ENCODE measurements around the gene RHOD. TPM values are rescaled to one million over a fixed set of nuclear protein-coding genes. Genes with fewer than 3 reads are reported as not detected.

The RHOD gene
- total and polyA plus RNA-seq, 2 experiments from 2014 or later = 43.3 to 77.6 TPM

GRCh38 chr11:67117176-67117575 is 60.5 kb downstream of the RHOD start:
- no peaks in the 10 kb centered on the region for H3K36me3 ChIP-seq (replicated peaks; ENCODE audit: insufficient read depth, low read depth)
- no peak for DNase-seq (ENCODE audit: low spot score)
- no peaks in the 10 kb centered on the region for H3K27me3 ChIP-seq
- H3K4me1 ChIP-seq (ENCODE audit: insufficient read depth) = peaks cover 8% of the 10 kb centered on the region
- no peak for TF ChIP-seq CTCF (IDR thresholded peaks at IDR 0.05; ENCODE audit: poor library complexity)
- TF ChIP-seq EZH2 (IDR thresholded peaks at IDR 0.05; ENCODE audit: borderline replicate concordance) = no peak
- no peak for TF ChIP-seq EZH2phosphoT487 (IDR thresholded peaks at IDR 0.05; ENCODE audit: low read depth, severe bottlenecking, unreplicated experiment)
- no peaks in the 10 kb centered on the region for H3K9me3 ChIP-seq (ENCODE audit: low read depth)
- peak overlapping the region; percentile 82 for H3K27ac ChIP-seq
- H4K20me1 ChIP-seq (ENCODE audit: insufficient read depth, poor library complexity, severe bottlenecking) = peaks cover 24% of the 10 kb centered on the region
- H3K4me2 ChIP-seq = peak overlapping the region; percentile 72
- H2AFZ ChIP-seq = peak overlapping the region; percentile 73
- H3K4me3 ChIP-seq = no peak overlapping the region
- H3K9me2 ChIP-seq (replicated peaks; ENCODE audit: insufficient read depth) = no peaks in the 10 kb centered on the region
- peaks cover 26% of the 10 kb centered on the region for H3K79me2 ChIP-seq
- 65% methylated on average over 7 of the region's 7 CpGs for WGBS (ENCODE audit: low lambda C conversion rate, missing lambda C conversion rate)

GRCh38 chr11:67117672-67118180 is 61.1 kb downstream of the RHOD start:
- peaks cover 12% of the 10 kb centered on the region for H3K4me1 ChIP-seq (ENCODE audit: insufficient read depth)
- H3K27me3 ChIP-seq = no peaks in the 10 kb centered on the region
- TF ChIP-seq EZH2 (IDR thresholded peaks at IDR 0.05; ENCODE audit: borderline replicate concordance) (no peak), EZH2phosphoT487 (IDR thresholded peaks at IDR 0.05; ENCODE audit: low read depth, severe bottlenecking, unreplicated experiment) (no peak), CTCF (IDR thresholded peaks at IDR 0.05; ENCODE audit: poor library complexity) (no peak)
- peak; percentile 61 for DNase-seq (ENCODE audit: low spot score)
- 19% methylated on average over 36 of the region's 65 CpGs for WGBS (ENCODE audit: low lambda C conversion rate, missing lambda C conversion rate)
- H3K27ac ChIP-seq = peak overlapping the region; percentile 99
- no peaks in the 10 kb centered on the region for H3K36me3 ChIP-seq (replicated peaks; ENCODE audit: insufficient read depth, low read depth)
- peaks cover 29% of the 10 kb centered on the region for H4K20me1 ChIP-seq (ENCODE audit: insufficient read depth, poor library complexity, severe bottlenecking)
- peak overlapping the region; percentile 86 for H3K4me2 ChIP-seq
- no peak overlapping the region for H3K4me3 ChIP-seq
- H3K79me2 ChIP-seq = peaks cover 31% of the 10 kb centered on the region
- H2AFZ ChIP-seq = peak overlapping the region; percentile 73
- no peaks in the 10 kb centered on the region for H3K9me2 ChIP-seq (replicated peaks; ENCODE audit: insufficient read depth)
- no peaks in the 10 kb centered on the region for H3K9me3 ChIP-seq (ENCODE audit: low read depth)

- Histone ChIP-seq H3K4me1 (ENCODE audit: insufficient read depth) (peaks cover 17% of the 10 kb centered on the region), H3K9me3 (ENCODE audit: low read depth) (no peaks in the 10 kb centered on the region), H3K4me3 (peak overlapping the region; percentile 28), H4K20me1 (ENCODE audit: insufficient read depth, poor library complexity, severe bottlenecking) (peaks cover 35% of the 10 kb centered on the region), H3K79me2 (peaks cover 37% of the 10 kb centered on the region), H3K4me2 (peak overlapping the region; percentile 86), H3K27ac (peak overlapping the region; percentile 99), H2AFZ (peak overlapping the region; percentile 86), H3K36me3 (replicated peaks; ENCODE audit: insufficient read depth, low read depth) (no peaks in the 10 kb centered on the region), H3K27me3 (no peaks in the 10 kb centered on the region), H3K9me2 (replicated peaks; ENCODE audit: insufficient read depth) (no peaks in the 10 kb centered on the region)
- peak; percentile 65 for DNase-seq (ENCODE audit: low spot score)
- 5% methylated on average over 38 of the region's 59 CpGs for WGBS (ENCODE audit: low lambda C conversion rate, missing lambda C conversion rate)
- no peak for TF ChIP-seq CTCF (IDR thresholded peaks at IDR 0.05; ENCODE audit: poor library complexity)
- no peak for TF ChIP-seq EZH2 (IDR thresholded peaks at IDR 0.05; ENCODE audit: borderline replicate concordance)
- TF ChIP-seq EZH2phosphoT487 (IDR thresholded peaks at IDR 0.05; ENCODE audit: low read depth, severe bottlenecking, unreplicated experiment) = no peak
Observed at GRCh38 chr11:67118181-67118766, 61.6 kb downstream of the RHOD start.

Measured in hepatocyte (in vitro differentiated cells).